Loucy (cell line): ENCODE measurements around the gene KCNJ18.
"Not testable (repeated sequence)": the region's sequence is repeated elsewhere in the genome, so short reads cannot be mapped to it uniquely, and the experiment has no call there.

Experiments used
- EZH2phosphoT487 ChIP-seq: fragments of 200-600 bp; IDR thresholded peaks from 2 replicates; pipeline ENCODE4 v1.6.1; 2018; ENCODE audit warnings: antibody characterized with exemption, mild to moderate bottlenecking, moderate library complexity, borderline replicate concordance
- TF ChIP-seq, protein P1 (sequence below): fragments of 200-600 bp; sonication (generic); conservative IDR thresholded peaks from 2 replicates; pipeline ENCODE4 v1.5.1; 2014; ENCODE audit warnings: mild to moderate bottlenecking, antibody characterized with exemption, low read length

DNA sequence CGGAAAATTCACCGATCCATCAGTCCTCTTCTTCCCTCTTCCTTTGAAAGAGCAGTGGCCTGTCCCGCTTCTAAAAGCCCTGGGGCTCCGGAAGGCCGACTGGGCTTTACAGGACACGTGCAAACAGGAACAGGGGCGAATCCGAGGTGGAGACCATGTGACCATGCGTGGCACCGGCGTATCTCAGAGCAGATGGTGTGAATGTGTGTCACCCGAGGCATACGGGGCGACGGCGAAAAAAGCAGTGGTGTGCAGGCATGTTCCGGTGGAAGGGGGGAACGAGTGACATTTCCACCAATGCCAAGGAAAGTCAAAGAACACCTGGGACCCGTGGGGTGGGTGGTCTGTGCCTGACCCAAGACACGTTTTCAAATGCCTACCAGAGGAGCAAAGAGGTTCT, 10.7 kb upstream of the KCNJ18 start:
- TF ChIP-seq, protein P1, sequence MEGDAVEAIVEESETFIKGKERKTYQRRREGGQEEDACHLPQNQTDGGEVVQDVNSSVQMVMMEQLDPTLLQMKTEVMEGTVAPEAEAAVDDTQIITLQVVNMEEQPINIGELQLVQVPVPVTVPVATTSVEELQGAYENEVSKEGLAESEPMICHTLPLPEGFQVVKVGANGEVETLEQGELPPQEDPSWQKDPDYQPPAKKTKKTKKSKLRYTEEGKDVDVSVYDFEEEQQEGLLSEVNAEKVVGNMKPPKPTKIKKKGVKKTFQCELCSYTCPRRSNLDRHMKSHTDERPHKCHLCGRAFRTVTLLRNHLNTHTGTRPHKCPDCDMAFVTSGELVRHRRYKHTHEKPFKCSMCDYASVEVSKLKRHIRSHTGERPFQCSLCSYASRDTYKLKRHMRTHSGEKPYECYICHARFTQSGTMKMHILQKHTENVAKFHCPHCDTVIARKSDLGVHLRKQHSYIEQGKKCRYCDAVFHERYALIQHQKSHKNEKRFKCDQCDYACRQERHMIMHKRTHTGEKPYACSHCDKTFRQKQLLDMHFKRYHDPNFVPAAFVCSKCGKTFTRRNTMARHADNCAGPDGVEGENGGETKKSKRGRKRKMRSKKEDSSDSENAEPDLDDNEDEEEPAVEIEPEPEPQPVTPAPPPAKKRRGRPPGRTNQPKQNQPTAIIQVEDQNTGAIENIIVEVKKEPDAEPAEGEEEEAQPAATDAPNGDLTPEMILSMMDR = not testable (repeated sequence)
- TF ChIP-seq EZH2phosphoT487 = not testable (repeated sequence)
